ENCODE measurements around the gene PPP2R2D.

DNA sequence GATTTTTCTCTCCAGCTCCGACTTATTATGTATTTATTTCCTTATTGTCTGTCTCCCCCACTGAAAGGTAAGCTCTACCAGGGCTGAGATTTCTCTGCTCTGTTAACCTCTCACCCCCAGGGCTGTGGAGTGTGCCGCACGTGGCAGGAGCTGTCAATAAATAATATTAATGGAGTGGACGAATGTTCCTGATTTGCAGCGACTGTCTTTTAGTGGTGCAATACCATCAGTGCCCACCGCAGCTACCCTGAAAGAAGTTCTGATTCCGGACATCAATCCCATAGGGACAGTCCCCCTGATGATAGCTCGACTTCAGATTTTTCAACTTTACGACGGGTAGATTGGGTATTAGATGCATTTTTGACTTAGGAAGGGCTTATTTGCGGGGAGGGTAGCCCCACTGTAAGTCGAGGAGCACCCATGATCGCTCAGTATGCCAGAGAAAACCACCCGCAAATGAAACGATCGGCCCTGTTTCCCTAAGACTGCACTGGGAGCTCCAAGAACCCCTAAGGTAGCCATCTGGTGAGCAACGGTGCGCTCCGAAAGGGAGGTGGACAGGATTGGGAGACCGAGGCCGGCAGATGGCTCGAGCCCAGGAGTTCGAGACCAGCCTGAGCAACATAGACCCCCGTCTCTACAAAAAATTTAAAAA lies 986 bp upstream of the PPP2R2D start:
- TF ChIP-seq CTCF (conservative IDR thresholded peaks at IDR 0.05) = no peak
- no peak for TF ChIP-seq EZH2 (IDR thresholded peaks at IDR 0.05; ENCODE audit: low read depth)

All from PC-9 (cell line).